HG02642 (cell line): Measurements from ENCODE around the gene MRPL24.

Source experiments
- ATAC-seq: cut with Tn5 transposase; IDR thresholded peaks from one replicate; pipeline ENCODE4 v1.9.1; 2021; ENCODE audit warnings: mild to moderate bottlenecking; ENCODE audit not compliant: unreplicated experiment, poor library complexity

Gene MRPL24

DNA sequence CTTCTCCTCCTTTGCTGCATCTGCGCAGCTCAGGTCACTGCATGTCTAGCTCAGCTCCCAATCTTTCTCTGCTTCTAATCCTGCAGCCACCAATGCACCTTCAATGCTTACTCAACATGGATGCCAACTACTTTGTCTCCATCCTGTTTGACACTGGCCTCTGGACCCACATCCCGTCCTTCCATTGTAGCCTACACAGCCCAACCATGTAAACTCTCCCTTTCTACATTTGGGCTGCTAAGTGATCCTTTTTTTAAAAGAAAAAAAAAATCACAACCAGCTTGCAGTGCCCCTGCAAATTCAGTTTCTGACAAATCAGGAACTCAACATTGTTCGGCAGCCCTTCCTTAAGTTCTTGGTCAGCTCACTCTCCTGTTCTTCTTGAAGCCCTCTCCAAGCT lies 26.1 kb downstream of the MRPL24 start:
- no peak for ATAC-seq

- ATAC-seq, result no peak
Observed at GRCh38 chr1:156712626-156713025, 28.3 kb downstream of the MRPL24 start.

DNA sequence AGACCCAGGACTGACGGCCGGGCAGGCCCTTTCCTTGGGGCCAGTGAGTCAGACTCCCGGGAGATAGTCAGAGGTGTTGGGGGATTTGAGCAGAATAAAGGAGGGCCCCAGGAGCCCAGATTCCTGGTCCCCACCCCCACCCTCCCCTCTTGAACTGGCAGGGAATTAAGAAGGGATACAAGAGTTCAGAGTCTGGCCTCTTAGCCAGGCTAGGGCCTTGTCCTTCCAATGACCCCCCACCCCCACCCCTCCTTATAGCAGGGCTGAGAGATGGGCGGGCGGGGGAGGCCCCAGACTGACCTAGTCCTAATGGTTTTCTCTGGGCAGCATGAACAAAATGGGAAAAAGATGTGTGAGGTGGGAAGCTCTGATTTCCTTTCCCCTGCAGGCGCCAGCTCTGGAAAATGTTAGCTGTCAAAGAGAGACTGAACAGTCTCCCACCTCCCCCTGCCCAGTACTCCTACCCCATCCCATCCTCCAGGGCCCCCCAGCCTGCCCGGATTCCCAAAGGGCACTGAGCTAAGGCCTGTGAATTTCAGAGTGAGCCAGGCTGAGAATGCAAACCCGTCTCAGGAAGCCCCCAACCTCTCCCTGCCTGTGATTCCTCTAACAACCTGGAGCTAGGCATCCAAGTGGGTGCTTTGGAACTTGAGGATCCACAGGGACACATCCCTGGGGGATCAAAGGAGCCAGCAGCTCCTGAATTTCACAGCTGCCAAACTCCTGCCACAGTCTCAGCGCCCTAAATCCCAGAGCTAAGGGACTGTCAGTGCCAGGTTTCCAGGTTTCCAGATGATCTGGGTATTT lies 29.7 kb downstream of the MRPL24 start:
- no peak for ATAC-seq

DNA sequence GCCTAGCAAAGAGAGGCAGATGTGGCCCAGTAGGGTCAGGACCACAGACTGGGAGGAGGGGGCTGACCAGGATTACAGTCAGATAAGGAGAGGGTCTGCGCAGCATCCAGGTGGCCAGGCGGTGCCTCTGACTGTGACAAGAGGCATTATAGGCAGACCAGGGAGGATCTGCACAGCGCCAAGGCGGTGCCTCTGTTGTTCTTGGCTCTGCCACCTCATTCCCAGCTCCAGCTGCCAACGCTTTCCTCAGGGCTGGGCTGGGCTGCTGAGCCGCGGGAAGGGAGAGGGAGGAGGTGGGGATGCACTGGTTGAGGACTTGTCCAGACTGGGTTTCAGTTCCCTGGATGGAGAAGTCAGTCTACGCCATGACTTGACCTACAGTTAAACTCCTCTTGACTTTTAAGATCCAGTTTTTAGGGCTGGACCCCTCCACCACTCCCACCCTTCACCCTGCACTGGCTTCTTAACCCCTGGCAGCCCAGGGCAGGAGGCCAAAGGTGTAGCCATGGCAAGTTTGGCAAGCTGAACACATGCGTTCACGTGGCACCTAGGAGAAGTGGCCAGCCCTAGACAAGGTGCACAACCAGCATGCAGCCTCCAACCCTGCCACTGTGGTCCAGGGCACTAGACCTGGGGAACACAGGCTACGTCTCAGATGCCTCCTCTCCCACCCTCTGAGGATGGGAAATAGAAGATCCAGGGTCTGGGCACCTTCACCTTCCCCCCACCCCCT lies 31.0 kb downstream of the MRPL24 start:
- no peak for ATAC-seq

- no peak for ATAC-seq
Observed at GRCh38 chr1:156709031-156709430, 31.9 kb downstream of the MRPL24 start.

- ATAC-seq, result no peak
Observed at GRCh38 chr1:156708218-156708661, 32.6 kb downstream of the MRPL24 start.

- ATAC-seq, result no peak
Observed at GRCh38 chr1:156707417-156708217, 33.3 kb downstream of the MRPL24 start.

- ATAC-seq, result no peak
Observed at GRCh38 chr1:156706657-156707416, 34.1 kb downstream of the MRPL24 start.

- no peak for ATAC-seq
Observed at GRCh38 chr1:156705918-156706656, 34.8 kb downstream of the MRPL24 start.

GRCh38 chr1:156705321-156705917 lies 35.5 kb downstream of the MRPL24 start, which contains the start of gene CRABP2:
Gene CRABP2 (minus strand): TSS chr1:156705583. CDS start chr1:156705446, 137 bp downstream.
- ATAC-seq, result no peak

DNA sequence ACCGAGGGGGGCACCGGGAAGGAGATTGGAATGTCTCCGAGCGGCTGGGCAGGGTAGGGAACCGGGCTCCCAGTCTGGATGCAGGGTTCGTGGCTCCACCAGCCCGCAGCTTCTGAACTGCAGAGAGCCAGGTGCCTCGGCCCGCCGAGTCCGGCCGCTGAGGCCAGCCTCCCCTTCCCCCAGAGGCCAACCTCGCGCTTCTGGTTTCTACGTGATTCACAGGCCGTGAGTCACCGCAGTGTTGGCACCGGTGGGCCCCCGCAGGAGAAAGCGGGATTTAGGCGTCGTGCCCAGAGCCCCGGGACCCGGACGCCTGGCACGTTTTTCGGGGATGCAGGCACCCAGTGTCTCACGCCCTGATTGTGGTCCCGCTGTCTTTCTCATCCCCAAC lies 36.0 kb downstream of the MRPL24 start:
- no peak for ATAC-seq

DNA sequence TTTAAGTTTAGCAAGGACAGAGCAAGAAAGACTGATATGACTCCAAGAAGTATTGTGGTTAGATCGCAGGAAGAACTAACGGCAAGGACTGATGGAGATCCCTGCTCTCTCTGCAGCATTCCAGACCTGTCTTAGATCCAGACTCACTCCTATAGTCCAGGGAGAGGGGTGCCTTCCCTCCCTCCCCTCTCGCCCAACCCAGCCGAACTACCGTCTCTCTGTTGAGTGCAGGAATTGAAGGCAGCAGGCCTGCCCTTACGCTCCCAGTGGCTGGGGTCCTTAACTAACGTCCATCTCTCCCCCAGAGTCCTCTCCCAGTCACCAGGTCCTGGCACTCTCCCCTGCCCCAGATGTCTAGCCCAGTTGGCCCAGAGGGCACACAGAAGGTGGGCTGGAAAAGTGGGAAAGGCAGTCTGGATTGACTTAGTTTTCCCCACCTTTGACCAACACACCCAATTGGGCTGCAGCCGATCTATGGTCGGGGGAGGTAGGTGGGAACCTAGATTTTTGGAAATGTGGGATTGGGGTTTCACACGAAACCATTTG lies 36.6 kb downstream of the MRPL24 start:
- ATAC-seq, result no peak

DNA sequence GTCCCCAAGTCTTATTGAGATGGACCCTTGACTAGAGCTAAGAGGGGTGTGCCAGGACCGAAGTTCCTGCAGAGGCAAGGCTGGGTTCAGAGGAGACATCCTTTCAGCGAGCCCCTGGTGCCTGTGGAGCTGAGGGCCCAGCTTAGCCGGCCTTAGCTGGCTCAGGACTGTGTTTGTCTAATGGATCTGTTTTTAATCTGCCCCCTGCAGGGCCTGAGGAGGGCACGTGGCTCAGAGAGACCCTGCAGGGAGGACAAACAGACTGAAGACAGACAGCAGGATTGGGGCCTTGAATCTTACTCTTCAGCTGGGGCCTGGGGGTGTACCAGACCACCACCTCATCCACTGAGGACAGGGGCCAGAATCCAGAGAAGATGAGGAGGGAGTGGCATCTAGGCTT lies 37.1 kb downstream of the MRPL24 start:
- ATAC-seq, result no peak

- no peak for ATAC-seq
Observed at GRCh38 chr1:156703336-156703735, 37.6 kb downstream of the MRPL24 start.

DNA sequence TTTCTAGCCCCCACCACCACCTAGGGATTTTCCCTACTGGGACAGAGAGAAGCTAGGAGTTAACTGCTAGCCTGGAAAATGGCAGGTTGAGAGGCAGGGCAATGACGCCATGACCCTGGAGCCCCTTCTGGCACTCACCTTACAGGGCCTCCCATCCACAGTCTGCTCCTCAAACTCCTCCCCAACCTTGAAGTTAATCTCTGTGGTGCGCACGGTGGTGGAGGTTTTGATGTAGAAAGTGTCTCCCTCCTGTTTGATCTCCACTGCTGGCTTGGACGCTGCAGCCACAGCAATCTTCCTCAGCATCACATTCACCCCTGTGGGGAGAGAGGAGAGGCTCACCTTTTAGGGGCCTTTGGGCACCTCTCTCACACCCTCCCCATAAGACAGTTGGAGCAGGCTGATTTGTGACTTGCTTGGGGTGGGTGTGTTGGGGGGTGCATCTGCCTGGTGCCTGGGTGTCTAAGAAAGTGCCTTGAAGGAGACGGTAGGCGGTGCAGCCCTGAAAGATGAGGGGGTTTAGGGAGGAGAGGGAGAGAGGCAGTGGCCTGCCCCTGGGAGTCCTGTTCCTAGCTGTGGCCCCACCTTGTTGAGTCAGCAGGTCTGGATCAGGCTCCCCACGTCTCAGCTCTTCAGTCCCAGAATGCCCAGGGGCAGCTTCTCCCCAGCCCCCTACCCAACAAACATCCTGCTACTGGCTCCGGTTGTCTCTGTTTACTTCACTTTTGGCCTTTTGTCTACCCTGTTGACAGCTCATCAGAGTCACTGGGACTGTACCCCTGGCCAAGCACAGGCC lies 40.0 kb downstream of the MRPL24 start:
- no peak for ATAC-seq

DNA sequence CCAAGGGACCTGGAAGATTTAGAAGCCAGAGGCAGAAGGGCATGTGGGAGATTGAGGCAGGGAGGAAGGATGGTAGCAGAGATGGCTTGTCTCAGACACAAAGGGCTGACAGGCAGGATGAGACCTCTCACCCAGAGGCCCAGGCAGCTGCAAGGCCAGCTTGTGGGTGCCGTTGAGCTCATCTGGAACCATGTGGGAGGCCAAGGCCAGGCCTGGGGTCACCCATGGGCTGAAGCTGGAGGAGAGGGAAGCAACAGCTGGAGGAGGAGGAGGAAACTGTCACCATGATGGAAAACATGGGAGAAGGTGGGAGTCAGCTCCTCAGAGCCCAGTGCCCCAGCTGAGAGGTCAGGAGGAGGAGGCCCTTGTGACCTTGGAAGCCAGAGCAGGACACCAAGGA lies 41.9 kb downstream of the MRPL24 start:
- no peak for ATAC-seq

DNA sequence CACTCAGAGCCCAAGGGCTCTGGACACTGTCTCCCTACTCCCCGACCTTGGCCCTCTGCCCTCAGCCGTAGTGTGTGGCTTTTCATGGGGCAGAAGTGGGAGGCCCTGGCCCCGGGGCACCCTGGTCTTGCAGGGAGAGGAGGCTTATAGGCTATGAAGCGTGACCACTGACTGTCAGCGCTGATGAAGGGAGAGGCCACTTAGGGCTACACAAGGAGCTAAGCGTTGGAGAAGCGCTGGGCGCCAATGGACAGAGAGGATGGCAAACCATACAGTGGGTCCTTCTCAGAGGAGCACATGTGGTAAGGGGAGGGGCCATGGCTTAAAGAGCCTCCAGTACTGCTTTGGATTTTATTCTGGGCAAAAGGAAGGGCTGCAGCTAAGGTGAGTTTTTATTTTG lies 43.4 kb downstream of the MRPL24 start:
- ATAC-seq, result no peak

DNA sequence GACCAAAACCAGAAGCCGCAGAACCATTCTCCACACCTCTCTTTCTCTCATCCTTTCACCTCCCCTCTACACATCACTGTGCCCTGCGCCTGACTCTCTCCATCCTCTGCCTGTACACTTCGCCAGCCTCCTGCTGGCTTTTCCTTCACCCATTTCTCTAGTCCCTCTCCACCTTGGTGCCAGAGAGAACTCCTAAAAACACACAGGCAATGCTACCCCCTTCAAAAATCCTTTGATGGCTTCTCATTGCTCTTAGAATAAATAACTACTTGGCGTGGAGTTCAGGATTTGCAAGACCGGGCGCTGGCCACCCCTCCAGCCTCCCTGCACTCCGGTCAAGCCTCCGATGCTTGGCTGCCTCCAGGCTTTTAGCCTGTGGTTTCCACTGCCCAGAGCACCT lies 44.1 kb downstream of the MRPL24 start:
- no peak for ATAC-seq
